RKO (cell line): Measurements from ENCODE around the gene CCL11.

Experiments used
- DNase-seq: peaks from one replicate; pipeline ENCODE4 v3.0.0-alpha.2; 2016; ENCODE audit warnings: low spot score

Gene CCL11

DNA sequence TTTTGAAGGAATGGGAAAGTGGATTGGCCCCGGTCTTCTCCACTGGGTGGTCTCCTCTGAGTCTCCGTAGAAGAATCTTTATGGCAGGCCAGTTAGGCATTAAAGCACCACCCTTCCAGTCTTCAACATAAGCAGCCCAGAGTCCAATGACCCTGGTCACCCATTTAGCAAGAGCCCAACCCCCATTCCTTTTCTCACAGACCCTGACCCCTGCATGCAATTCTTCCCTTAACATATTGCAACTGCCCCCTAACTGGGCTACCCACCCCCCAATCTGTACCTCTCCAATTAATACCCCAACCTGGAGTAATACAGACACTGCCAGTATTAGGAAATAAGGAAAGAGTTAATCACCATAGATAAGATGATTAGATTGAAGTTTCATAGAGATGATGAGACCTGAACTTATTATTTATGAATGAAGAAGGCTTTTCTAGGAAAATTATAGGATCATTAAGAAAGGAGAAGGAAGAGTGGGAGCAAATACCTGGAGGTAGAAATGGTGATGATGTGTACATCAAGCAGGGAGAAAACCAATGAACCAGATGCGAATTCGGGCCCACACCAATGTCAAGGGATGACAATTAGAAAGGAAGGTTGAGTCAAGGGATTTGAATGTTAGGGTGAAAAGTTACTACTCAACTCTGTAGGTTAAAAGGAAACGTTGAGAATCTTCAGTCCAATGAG is 28.1 kb upstream of the CCL11 start:
- DNase-seq, result no peak

DNA sequence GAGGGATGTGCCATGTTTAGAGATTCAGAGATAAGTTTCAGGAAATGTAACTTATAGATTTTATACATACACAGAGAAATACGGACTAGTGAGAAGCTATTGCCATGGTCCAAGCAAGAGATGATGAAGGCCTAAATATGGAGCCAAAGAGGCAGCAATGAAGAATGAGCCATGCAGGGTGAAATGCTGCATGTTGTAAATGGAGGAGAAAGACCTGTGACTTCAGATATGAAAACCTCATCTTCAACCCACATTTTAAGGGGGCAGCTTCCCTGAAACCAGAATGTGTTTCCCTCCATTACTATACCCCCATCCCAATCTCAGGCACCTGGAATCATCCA is 27.6 kb upstream of the CCL11 start:
- no peak for DNase-seq

DNA sequence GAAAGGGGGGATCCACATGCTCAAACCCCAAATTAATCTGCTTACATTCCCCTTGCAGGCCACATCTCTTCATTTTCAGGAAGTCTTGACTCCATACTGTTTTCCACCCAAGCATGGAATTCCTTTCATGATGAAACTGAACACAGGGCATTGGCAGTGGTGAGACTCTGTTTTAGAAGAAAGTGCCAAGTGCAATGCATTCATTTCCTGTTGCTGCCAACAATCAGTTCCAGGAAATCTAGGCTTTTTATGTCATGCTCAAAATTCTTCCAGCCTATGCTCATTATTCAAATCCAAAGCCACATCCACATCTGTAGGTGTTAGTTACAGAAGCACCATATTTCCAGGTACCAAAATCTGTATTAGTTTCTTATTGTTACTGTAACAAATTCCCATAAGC is 26.4 kb upstream of the CCL11 start:
- no peak for DNase-seq

DNA sequence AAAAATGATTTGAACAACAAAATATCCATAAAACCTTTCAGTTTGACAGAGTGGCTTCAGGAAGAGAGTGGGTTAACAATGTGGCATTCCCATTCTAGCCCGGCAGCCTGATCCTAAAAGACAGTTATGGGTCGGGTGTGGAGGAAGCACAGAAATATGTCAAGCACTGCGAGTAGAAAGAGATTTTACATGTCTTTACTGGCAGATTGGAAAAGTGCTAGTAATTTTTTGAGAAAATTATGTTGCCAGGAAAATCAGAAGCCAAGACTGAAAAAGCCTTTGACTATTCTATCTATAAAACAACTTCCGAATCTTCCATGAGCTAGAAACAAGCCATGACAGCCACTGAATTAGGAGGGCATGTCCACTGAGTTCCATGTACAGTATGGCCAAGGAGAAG is 24.7 kb upstream of the CCL11 start:
- no peak for DNase-seq

DNA sequence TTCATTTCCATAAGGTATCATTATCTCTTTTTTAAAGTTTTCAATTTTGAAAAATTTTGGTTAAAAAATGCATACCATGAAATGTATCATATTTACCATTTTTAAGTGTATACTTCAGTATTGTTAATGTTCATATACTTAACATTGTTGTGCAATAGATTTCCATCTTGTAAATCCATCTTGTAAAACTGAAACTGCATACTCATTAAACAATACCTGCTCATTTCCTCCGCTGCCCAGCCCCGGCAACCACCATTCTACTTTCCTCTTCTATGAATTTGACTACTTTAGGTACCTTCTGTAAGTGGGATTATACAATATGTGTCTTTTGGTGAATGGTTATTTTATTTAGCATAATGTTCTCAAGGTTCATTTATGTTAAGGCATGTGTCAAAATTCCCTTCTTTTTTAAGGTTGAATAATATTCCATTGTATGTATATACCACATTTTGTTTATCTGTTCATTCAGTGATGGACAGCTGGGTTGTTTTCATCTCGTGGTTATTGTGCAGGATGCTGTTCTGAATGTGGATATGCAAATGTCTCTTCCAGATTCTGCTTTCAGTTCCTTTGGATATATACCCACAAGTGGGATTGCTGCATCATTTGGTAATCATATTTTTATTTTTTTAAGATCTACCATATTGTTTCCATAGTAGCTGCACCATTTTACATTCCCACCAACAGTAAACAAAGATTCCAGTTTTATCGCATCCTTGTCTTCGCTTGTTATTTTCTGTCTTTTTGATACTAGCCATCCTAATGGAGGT is 23.8 kb upstream of the CCL11 start:
- no peak for DNase-seq

DNA sequence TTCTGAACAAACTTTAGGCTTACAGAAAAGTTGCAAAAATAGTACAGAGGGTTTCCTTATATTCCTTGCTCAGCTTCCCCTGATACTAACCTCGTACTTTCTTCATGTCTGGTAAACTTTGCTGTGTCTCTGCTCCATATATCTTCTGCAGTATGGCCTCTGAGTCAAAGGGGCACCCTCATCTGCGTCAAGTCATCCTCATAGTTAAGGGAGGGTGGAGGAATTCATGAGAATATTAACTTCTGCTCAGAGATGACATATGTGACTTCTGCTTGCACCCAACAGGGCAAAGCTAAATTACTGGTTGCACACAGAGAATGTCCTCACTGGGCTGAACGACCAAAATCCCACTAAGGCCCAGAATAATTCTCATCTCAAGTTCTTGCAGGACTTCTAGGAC is 19.8 kb upstream of the CCL11 start:
- DNase-seq, result no peak

DNA sequence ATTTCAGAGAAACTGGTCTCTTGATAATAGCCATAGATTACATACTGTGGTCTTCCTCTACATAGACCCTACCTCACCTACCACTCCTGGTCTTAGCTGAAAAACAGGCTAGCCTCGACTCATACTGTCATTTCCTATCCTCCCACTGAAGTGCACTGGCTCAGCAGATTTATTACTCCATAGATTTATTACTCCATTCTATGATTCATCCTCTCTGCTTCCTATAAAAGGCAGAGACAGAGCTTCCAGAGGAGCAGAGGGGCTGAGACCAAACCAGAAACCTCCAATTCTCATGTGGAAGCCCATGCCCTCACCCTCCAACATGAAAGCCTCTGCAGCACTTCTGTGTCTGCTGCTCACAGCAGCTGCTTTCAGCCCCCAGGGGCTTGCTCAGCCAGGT is 15.6 kb upstream of the CCL11 start, which contains the start of gene CCL7:
Gene CCL7, plus strand, starts transcription at position 253 of the 400 bp plus-strand sequence. Its CDS starts 70 bp downstream, at position 323.
- no peak for DNase-seq

DNA sequence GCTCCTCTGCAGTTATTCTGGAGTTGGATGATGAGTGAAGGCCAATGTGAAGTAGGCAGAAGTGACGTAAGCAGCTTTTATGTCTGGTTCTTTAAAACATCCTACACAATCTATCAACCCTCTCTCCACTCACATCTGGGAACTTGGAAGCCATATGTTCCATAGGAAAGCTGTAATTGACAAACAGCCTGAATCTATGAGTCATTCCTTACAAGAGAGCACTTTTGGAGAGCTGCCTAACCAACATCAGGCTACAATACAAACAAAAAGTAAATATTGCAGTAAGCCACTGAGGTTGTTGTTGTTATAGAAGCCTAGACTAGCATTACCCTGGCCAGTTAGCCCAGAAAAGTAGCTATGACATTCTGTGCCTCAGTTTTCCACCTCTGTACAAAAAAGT is 9.7 kb upstream of the CCL11 start:
- DNase-seq, result no peak

DNA sequence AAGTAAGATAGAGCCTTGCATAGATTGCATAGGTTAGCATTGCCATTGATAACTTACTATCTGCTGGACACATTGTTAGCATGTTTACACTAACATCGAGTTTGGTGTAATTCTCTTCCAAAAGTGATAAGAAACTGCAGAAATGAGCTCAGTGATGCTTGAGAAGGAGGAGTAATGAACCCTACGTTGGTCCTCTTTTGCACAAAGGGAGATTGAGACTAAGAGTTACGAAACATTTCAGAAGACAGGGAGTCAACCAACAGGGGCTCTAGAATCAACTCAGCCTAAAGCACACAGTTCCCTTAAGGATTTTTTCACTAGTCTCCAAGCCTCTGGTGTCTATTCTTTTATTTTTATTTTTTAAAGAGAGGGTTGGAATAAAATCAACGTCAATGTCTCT is 8.7 kb upstream of the CCL11 start:
- DNase-seq, result no peak

DNA sequence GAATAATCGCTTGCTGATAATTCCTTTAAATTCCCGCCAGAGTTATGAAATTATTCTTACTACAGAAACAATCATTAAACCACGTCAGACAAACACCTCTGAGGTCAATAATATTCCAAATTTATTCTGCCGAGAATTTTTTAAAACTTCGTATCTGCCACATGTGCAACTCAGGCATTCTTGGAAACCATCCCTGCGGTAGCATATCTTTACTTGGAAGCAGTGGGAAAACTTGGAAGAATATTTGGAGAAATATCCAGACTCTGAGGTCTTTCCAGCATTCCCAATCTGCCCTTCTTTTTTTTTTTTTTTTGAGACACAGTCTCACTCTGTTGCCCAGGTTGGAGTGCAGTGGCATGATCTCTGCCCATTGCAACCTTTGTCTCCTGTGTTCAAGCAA is 2.0 kb upstream of the CCL11 start:
- DNase-seq, result no peak

DNA sequence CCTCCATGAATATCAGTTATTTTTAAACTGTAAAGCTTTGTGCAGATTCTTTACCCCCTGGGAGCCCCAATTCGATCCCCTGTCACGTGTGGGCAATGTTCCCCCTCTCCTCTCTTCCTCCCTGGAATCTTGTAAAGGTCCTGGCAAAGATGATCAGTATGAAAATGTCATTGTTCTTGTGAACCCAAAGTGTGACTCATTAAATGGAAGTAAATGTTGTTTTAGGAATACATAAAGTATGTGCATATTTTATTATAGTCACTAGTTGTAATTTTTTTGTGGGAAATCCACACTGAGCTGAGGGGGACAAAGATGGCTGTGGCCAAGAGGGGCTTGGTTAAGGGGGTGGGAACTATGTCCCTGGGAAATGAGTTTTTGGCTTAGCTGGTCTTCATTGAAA is 2.3 kb downstream of the CCL11 start:
- no peak for DNase-seq

DNA sequence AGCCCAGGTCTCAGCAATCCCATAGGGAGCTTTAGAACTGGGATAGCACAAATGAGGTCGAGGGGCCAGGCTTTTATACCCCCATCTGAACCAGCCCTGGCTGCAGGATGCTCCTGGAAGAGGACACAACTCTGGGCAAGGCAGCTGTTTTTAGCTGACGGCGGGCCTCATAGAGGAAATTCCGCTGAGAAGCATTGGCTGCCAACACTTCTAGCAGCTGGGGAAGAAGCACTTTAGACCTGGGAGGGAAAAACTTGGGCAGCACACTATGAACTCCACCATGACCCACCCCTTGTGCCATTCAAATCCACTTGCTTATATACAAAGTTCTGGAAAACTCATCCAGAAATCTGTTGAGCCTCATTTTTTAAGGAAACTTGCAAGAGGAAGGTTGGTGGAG is 5.0 kb downstream of the CCL11 start:
- no peak for DNase-seq

DNA sequence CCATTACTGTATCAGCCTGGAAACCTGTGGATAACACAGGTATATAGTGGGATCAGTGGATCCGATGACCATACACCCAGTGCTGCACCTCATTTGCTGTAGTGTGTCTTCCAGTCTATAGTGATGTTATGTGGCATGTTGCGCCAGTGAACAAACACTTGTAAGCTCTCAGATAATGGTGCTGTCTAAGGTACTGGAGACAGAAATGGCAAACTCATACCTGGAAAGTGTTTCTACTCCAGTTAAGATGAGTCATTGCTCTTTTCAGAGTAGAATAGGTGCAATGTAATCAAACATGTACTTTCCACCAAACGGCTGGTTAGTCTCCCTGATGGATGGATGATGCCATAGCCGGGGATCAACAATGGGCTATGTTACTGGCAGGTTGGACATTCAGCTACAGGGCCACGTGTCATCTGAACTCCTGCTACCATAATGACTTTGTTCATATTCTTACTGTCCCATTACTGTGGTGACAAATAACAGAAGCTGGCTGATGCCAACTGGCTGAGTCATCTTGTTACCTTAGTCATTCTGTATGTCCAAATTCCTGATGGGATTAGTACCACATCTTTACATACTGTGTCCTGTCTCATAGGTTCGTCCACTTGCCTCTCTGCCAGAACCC is 6.3 kb downstream of the CCL11 start:
- DNase-seq, result peak; percentile 52

DNA sequence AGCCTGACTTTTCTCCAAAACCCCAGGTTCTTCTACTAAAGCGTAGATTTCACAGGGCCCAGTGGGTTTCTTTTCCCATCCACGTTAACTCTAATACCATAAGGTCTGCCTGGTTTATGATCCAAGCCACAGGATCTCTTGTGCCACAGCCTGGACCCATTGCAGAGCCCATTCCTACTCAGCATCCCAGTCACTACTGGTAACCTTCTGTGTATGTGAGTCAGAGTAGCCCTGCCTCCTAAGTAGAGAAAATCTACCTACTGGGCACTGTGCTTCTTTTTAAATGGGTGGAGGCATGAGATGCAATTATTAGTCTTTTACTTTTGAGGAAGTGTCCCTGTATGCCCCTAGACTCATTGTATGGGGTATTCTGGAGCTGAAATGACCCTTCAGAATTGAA is 13.5 kb downstream of the CCL11 start:
- no peak for DNase-seq

DNA sequence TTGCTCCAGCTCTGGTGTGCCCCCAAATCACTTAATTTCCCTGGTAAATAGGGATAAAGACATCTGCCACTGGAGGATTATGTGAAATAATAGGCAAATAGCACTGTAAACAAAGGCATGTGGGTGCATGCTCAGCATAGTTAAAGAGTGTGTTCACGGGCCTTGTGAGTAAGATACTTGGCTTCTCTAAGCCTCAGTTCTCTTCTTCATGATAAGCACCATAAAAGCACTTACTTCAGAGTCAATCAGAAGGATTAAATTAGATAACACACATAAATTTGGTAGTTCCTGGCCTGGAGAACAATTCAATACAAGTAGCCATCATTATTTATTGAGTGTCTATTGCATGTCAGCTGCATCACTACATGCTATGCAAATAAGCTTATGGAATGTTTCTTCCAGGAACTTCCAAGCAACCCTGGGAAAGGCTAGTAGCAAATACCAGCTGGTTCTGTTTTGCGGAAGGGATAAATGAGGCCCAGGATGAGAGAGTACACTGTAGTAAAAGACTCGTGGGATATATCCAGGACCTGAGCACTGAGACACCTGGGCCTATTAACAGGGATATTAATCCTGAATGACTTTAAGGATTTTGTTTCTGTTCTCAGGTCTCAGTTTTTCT is 14.5 kb downstream of the CCL11 start:
- no peak for DNase-seq

DNA sequence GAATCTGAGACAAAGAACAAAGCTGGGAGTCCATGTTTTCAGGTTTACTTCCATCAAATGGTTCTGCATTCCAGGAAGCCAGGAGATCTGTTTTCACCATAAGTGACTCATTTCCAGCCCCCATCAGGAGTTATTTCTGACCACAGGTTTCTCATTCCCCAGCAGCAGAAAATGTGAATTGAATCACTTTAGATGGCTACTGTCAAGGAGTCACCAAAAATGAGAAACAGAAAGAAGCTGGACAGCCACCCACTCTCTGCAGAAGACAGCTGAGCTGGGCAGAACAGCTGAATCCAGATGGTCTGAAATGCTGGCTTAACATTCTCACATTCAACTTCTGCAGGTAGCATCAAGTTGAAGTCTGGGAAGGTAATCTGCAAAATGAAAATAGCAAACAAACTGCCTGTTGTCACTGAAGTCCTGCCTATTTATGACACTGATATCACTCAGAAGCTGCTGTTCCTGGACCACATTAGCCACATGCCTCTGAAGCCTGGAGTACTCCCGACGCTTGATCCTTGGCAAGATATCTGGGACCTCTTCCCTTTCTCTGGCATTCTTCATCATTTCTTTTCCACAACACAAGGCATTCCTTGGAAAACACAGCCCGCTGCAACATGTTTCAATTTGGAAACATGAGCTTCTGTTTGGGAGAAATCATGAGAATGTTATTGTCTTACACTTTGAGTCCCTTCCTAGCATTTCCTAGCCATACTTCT is 15.3 kb downstream of the CCL11 start:
- DNase-seq, result no peak

DNA sequence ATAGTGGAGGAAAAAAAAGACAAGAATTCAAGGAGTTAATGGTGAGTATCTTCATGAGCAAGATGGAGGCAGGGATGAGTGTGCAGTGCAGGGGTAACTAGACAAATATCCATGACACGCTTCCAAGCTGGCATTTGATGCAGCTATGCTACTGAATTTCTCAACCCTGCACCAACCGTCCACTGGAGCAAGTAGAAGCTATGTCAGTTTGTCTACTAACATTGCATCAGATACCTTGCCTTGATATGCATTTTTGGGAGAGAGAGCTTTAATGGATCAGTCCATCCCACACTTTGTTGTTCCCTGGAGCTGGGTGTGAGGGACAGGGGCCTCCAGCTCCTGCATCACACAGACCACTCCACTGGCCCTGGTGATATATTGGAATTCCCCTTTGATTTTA is 16.4 kb downstream of the CCL11 start:
- no peak for DNase-seq

DNA sequence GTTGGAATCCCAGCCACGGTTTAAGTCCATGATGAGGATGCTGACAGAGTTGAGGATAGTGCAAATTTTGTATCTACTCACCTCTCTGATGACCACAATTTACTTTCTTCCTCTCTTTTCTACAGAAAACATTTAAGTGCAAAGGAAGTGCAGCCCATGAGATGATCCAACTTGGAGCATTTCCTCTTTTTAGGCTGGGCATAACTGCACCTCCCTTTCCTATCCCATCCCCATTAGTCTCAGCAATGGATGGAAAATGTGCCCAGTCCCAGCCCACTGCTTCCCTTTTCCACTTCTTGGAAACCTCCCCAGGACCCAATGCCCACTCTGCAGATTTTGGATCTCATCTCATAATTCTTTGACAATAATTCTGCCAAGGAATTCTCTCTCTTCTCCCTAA is 17.1 kb downstream of the CCL11 start:
- DNase-seq, result no peak

DNA sequence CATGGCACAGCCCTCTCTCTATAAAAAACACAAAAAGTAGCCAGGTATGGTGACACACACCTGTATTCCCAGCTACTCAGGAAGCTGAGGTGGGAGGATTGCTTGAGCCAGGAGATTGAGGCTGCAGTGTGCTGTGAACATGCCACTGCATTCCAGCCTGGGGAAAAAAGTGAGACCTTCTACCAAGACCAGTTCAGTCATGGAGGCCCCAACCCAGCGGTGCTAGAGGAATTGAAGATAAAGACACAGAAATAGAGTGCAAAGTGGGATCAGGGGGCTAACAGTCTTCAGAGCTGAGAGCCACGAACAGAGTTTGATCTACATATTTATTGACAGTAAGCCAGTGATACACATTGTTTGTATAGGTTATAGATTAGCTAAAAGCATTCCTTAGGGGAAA is 18.1 kb downstream of the CCL11 start:
- no peak for DNase-seq

DNA sequence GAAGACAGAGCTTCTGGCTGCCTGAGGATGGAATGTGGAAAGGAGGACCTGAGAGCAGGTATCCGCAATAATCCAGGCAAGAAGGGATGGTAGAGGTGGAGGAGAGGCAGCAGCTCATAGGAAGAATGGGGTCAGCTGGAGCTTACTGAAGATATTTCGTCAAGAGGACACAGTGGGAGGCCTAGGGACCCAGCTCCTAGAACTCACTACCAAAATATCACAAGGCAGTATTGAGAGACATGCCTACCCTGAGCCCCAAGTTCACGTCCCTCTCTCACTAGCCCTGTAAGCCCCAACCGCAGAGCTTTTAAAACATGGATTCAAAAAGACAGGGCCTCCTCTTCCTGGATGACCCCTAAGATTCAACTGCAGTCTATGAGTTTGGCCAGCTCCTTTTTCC is 19.5 kb downstream of the CCL11 start:
- no peak for DNase-seq

DNA sequence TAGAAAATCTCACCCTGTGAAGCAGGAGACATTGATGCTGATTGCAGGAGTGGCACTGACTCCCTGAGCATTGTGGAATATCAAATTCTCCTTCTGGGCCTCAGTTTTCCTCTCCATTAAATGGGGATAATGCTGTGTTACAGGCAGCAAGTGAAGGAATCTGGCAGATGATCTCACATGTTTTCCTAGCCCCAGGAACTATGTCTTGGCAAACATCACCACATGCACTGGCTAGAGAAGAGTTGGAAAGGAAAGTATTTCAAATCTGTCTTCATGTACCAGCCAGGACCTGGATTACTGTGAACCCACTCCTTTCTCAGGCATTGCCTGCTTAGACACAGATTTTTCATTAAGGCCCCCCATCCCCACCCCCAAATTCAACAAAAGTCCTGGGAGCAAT is 20.1 kb downstream of the CCL11 start:
- no peak for DNase-seq

DNA sequence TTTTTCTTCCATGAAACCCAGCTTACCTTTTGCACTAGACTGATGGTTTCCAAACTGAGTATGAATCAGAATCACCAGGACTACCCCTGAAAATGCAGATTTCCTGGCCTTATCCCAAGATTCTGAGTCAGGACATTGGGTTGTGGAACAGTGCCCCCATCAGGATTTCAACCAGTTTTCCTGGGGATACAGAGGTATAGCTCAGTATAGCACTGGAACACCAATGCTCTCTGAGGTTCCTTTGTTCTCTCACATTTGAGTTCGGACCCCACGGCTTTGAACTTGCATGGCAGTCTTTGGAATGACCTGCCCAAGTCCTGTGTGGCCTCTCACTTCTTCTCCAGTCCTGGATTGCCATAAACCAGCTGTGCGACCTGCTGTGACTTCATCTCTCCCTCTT is 20.9 kb downstream of the CCL11 start:
- peak; percentile 27 for DNase-seq
